HAP-1 (cell line): Measurements from ENCODE around the gene FLNA.

Experiments
- DNase-seq, 2 experiments: peaks; one replicate each; pipeline ENCODE4 v3.0.0-alpha.2; 2016 to 2020; ENCODE audit warnings: low spot score in 2 of 2
- H3K27me3 ChIP-seq: fragments of 250-450 bp; sonication (Bioruptor Pico); 2 replicates; pipeline ENCODE4 v1.5.1; 2020; ENCODE audit warnings: low read depth, mild to moderate bottlenecking, moderate library complexity
- H3K36me3 ChIP-seq: fragments of 250-450 bp; sonication (Bioruptor Pico); replicated peaks from 2 replicates; pipeline ENCODE4 v1.5.1; 2020; ENCODE audit warnings: mild to moderate bottlenecking
- H3K4me1 ChIP-seq: fragments of 250-450 bp; sonication (Bioruptor Pico); 2 replicates; pipeline ENCODE4 v1.5.1; 2020; ENCODE audit warnings: mild to moderate bottlenecking
- H3K4me3 ChIP-seq: fragments of 250-450 bp; sonication (Bioruptor Pico); 2 replicates; pipeline ENCODE4 v1.5.1; 2020; ENCODE audit warnings: mild to moderate bottlenecking, moderate library complexity
- H3K9me3 ChIP-seq: fragments of 250-450 bp; sonication (Bioruptor Pico); 2 replicates; pipeline ENCODE4 v1.5.1; 2020; ENCODE audit warnings: mild to moderate bottlenecking, moderate library complexity
- in situ Hi-C: fragments of 300-500 bp; cut with MboI; formaldehyde crosslinking; loops from 3 replicates; pipeline ENCODE4 v1.14.3; 2020; ENCODE audit warnings: low sequenced_read_pairs, inconsistent platforms, mixed read lengths

Gene FLNA, protein sequence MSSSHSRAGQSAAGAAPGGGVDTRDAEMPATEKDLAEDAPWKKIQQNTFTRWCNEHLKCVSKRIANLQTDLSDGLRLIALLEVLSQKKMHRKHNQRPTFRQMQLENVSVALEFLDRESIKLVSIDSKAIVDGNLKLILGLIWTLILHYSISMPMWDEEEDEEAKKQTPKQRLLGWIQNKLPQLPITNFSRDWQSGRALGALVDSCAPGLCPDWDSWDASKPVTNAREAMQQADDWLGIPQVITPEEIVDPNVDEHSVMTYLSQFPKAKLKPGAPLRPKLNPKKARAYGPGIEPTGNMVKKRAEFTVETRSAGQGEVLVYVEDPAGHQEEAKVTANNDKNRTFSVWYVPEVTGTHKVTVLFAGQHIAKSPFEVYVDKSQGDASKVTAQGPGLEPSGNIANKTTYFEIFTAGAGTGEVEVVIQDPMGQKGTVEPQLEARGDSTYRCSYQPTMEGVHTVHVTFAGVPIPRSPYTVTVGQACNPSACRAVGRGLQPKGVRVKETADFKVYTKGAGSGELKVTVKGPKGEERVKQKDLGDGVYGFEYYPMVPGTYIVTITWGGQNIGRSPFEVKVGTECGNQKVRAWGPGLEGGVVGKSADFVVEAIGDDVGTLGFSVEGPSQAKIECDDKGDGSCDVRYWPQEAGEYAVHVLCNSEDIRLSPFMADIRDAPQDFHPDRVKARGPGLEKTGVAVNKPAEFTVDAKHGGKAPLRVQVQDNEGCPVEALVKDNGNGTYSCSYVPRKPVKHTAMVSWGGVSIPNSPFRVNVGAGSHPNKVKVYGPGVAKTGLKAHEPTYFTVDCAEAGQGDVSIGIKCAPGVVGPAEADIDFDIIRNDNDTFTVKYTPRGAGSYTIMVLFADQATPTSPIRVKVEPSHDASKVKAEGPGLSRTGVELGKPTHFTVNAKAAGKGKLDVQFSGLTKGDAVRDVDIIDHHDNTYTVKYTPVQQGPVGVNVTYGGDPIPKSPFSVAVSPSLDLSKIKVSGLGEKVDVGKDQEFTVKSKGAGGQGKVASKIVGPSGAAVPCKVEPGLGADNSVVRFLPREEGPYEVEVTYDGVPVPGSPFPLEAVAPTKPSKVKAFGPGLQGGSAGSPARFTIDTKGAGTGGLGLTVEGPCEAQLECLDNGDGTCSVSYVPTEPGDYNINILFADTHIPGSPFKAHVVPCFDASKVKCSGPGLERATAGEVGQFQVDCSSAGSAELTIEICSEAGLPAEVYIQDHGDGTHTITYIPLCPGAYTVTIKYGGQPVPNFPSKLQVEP (N-terminal part only)

GRCh38 chrX:154374313-154375155, at the start of gene FLNA:
Gene FLNA (minus strand): TSS chrX:154374634. CDS start chrX:154371245, 3,389 bp downstream.
- Histone ChIP-seq H3K4me1 (peaks cover 33% of the 10 kb centered on the region), H3K4me3 (peak within 1 kb of the TSS; percentile 35), H3K9me3 (no peaks in the 10 kb centered on the region), H3K36me3 (peaks cover 19% of the 10 kb centered on the region), H3K27me3 (no peaks in the 10 kb centered on the region)
- peak; percentile 52 to 79 for DNase-seq
- in situ Hi-C loops: loop anchor here (25.0 kb wide), 2 partner anchors 163 to 388 kb away; partner anchors contain the start of genes DKC1, G6PD, GAB3 and IKBKG

GRCh38 chrX:154420402-154420756, 45.9 kb upstream of the FLNA start:
- no peak for DNase-seq
- H3K4me1 ChIP-seq: no peaks in the 10 kb centered on the region
- H3K27me3 ChIP-seq: no peaks in the 10 kb centered on the region
- H3K36me3 ChIP-seq: peaks cover 19% of the 10 kb centered on the region
- in situ Hi-C loops: no loop called here
- H3K9me3 ChIP-seq: no peaks in the 10 kb centered on the region
- H3K4me3 ChIP-seq: no peak overlapping the region

- H3K4me3 ChIP-seq: no peak overlapping the region
- no peaks in the 10 kb centered on the region for H3K4me1 ChIP-seq
- no peaks in the 10 kb centered on the region for H3K27me3 ChIP-seq
- no peak for DNase-seq
- in situ Hi-C loops: no loop called here
- H3K9me3 ChIP-seq: no peaks in the 10 kb centered on the region
- peaks cover 22% of the 10 kb centered on the region for H3K36me3 ChIP-seq
Observed at GRCh38 chrX:154419688-154420401, 45.4 kb upstream of the FLNA start.

DNA sequence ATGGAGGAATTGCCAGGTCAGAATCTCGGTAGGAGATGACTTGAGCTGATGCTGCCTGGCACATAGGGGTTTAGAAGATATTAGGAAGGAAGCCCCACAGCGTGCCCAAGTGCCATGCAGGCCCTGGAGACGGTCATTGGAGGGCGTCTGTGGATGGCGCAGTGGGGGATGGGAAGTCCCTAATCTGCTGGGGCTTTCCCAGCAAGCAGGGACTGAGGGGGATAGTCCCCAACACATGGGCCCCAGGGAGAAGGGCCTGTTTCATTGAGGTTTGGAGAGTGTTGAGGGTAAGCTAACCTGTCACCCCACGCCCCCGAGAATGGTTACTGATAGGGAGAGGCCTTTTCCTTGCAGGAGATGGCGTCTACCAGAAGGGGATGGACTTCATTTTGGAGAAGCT, 44.8 kb upstream of the FLNA start:
- no peak for DNase-seq
- no peak overlapping the region for H3K4me3 ChIP-seq
- H3K36me3 ChIP-seq: peaks cover 22% of the 10 kb centered on the region
- no peaks in the 10 kb centered on the region for H3K9me3 ChIP-seq
- H3K4me1 ChIP-seq: no peaks in the 10 kb centered on the region
- no peaks in the 10 kb centered on the region for H3K27me3 ChIP-seq
- in situ Hi-C loops: no loop called here

DNA sequence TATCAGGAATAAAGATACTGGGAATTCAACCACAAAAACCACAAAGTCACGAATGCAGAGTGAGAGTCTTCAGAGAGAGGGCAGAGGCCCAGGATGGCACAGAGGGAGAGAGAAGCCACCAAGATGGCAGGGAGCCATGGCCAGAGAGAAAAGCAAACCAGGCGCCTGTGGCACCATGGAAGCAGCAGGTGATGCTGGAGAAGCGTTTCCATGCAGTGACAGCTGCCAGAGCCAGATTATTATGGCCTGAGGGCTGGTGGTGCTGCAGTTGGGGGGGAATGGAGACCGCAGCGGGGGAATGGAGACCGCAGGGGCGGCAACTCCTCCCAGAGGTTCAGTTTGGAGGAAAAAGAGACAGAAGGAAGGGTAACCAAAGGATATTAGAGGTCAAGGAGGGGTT, 42.7 kb upstream of the FLNA start:
- no peak for DNase-seq
- no peaks in the 10 kb centered on the region for H3K9me3 ChIP-seq
- H3K27me3 ChIP-seq: no peaks in the 10 kb centered on the region
- peaks cover 6% of the 10 kb centered on the region for H3K4me1 ChIP-seq
- in situ Hi-C loops: no loop called here
- H3K4me3 ChIP-seq: no peak overlapping the region
- peaks cover 40% of the 10 kb centered on the region for H3K36me3 ChIP-seq

- H3K4me3 ChIP-seq: no peak overlapping the region
- no peaks in the 10 kb centered on the region for H3K27me3 ChIP-seq
- peaks cover 10% of the 10 kb centered on the region for H3K4me1 ChIP-seq
- H3K36me3 ChIP-seq: peaks cover 27% of the 10 kb centered on the region
- in situ Hi-C loops: no loop called here
- no peak for DNase-seq
- H3K9me3 ChIP-seq: no peaks in the 10 kb centered on the region
Observed at GRCh38 chrX:154413142-154413541, 38.7 kb upstream of the FLNA start.

DNA sequence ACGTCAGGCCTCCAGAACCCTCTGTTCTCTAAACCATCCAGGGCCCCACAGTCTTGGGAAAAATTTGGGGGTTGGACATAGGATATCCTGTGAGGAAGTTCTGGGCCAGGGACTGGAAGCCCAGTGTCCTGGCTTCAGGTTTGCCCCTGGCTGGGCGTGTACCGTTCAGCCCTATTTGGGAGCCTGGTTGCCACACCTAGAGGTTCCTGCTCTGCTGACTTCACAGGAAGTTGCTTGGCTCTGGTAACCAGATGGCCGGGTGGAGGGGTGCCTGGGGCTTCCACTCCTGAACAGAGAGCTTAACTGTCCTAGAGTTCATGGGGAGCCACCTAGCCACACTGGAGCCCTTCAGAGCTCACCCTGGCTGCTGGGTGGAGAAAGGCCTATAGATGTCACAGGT, 38.0 kb upstream of the FLNA start:
- H3K27me3 ChIP-seq: no peaks in the 10 kb centered on the region
- H3K36me3 ChIP-seq: peaks cover 27% of the 10 kb centered on the region
- H3K9me3 ChIP-seq: no peaks in the 10 kb centered on the region
- DNase-seq: no peak
- peaks cover 10% of the 10 kb centered on the region for H3K4me1 ChIP-seq
- H3K4me3 ChIP-seq: peak overlapping the region; percentile 82
- in situ Hi-C loops: no loop called here

DNA sequence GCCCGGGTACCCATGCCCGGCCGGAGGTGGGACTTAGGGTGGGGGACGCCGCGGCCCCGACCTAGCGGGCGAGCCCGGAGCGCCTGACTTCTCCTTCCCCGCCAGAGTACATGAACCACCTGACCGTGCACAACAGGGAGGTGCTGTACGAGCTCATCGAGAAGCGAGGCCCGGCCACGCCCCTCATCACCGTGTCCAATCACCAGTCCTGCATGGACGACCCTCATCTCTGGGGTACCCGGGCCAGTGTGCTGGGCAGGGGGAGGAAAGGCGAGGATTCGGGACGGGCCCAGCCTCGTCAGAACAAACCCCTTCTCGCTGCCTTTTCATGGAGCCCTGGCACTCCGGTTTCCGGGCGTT, 37.5 kb upstream of the FLNA start:
- no peaks in the 10 kb centered on the region for H3K9me3 ChIP-seq
- DNase-seq: peak; percentile 77 to 88
- peaks cover 10% of the 10 kb centered on the region for H3K4me1 ChIP-seq
- H3K27me3 ChIP-seq: no peaks in the 10 kb centered on the region
- H3K4me3 ChIP-seq: peak overlapping the region; percentile 82
- H3K36me3 ChIP-seq: peaks cover 27% of the 10 kb centered on the region
- in situ Hi-C loops: no loop called here

DNA sequence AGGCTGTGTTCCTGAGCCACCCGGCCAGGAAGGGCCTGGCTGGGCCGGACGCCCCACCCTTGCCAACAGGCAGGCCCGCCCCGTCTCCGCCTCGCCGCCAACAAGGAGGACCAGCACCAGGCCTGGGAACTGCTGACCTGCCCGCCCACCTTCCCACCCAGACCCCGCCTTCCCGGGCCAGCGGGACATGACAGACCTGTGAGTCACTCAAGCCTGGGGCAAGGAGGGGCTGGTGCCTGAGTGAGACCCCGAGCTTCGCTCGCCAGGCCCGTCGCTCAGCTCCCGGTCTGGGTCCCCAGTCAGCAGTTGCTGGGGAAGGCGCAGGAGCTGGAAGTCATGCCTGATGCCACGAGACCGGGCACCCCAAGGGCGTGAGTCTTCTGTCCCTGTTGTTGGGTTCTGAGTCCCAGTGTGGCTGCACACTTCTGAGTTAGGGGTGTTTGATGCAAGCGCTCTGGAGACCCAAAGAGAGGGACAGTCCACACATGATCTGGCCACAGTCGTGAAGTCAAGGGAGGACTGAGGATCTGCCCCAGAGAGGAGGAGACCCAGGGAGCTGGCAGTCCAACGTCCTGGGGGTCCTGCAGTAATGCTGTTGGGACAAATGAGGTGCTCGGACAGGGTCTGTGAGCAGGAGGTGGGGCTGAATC, 34.9 kb upstream of the FLNA start, which contains the start of gene DNASE1L1:
Gene DNASE1L1 (minus strand): TSS at position 33 of the 650 bp plus-strand sequence. CDS start 3,686 bp downstream, outside the sequence.
- Histone ChIP-seq H3K9me3 (no peaks in the 10 kb centered on the region), H3K4me3 (no peak within 1 kb of the TSS), H3K4me1 (peaks cover 10% of the 10 kb centered on the region), H3K36me3 (peaks cover 21% of the 10 kb centered on the region), H3K27me3 (no peaks in the 10 kb centered on the region)
- peak in 1 of 2 experiments; percentile 67 for DNase-seq
- in situ Hi-C loops: no loop called here

- in situ Hi-C loops: no loop called here
- H3K4me3 ChIP-seq: no peak overlapping the region
Observed at GRCh38 chrX:154408659-154409221, 34.3 kb upstream of the FLNA start.

DNA sequence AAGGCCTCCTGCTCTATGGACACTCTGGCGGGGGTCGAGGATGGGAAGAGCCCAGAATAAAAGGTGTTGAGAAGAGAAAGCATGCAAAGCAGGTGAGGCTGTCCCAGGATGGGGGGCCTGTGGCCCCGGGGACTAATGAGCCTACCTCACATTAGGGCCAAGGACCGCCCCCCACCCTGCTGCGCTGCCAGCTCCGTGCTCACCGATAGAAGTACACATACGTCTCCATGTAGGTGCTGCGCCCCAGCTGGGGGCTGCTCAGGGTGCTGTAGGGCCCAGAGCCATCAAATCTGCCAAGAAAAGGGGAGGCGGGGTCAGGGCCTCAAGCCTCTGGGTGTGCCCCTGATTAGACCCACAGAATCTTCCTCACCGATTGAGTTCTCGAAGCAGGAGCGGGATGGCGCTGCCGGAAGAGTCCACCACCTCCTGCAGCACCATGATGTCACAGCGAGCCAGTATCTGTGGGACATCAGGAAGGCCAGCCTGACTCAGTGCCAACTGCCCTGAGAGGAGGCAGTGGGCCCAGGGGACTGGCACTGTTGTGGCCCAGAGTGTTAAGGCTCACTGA, 30.3 kb upstream of the FLNA start:
- no peaks in the 10 kb centered on the region for H3K9me3 ChIP-seq
- in situ Hi-C loops: no loop called here
- H3K27me3 ChIP-seq: no peaks in the 10 kb centered on the region
- peaks cover 17% of the 10 kb centered on the region for H3K36me3 ChIP-seq
- no peak for DNase-seq
- H3K4me1 ChIP-seq: no peaks in the 10 kb centered on the region; the same call in 1 of the 2 replicates
- no peak overlapping the region for H3K4me3 ChIP-seq

More at GRCh38 chrX:154408659-154409221, 34.3 kb upstream of the FLNA start:
- H3K36me3 ChIP-seq: peaks cover 16% of the 10 kb centered on the region
- H3K4me1 ChIP-seq: peaks cover 10% of the 10 kb centered on the region
- H3K9me3 ChIP-seq: no peaks in the 10 kb centered on the region
- no peaks in the 10 kb centered on the region for H3K27me3 ChIP-seq
- no peak for DNase-seq
